B cell (primary cell): ENCODE measurements around the gene PIP4K2C.

Source experiments
- EZH2 ChIP-seq: IDR thresholded peaks from 2 replicates; pipeline ENCODE4 v1.6.1; 2012; ENCODE audit warnings: borderline replicate concordance, low read depth, mild to moderate bottlenecking, moderate library complexity, low read length; ENCODE audit not compliant: insufficient read depth, poor library complexity, severe bottlenecking
- TF ChIP-seq, protein P1 (sequence below): fragments of 200-600 bp; IDR thresholded peaks from one replicate; pipeline ENCODE4 v1.8.0; 2022; ENCODE audit warnings: antibody characterized with exemption, mild to moderate bottlenecking

GRCh38 chr12:57609101-57609780, 18.2 kb downstream of the PIP4K2C start:
- TF ChIP-seq, protein P1, sequence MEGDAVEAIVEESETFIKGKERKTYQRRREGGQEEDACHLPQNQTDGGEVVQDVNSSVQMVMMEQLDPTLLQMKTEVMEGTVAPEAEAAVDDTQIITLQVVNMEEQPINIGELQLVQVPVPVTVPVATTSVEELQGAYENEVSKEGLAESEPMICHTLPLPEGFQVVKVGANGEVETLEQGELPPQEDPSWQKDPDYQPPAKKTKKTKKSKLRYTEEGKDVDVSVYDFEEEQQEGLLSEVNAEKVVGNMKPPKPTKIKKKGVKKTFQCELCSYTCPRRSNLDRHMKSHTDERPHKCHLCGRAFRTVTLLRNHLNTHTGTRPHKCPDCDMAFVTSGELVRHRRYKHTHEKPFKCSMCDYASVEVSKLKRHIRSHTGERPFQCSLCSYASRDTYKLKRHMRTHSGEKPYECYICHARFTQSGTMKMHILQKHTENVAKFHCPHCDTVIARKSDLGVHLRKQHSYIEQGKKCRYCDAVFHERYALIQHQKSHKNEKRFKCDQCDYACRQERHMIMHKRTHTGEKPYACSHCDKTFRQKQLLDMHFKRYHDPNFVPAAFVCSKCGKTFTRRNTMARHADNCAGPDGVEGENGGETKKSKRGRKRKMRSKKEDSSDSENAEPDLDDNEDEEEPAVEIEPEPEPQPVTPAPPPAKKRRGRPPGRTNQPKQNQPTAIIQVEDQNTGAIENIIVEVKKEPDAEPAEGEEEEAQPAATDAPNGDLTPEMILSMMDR: no peak
- TF ChIP-seq EZH2: no peak
